ENCODE measurements around the gene TNNI2.

TNNI2 gene

GRCh38 chr11:1815311-1815710, 23.5 kb upstream of the TNNI2 start:
- no peak for TF ChIP-seq NFIC (IDR thresholded peaks at IDR 0.05)
- no peak for TF ChIP-seq CREB1 (IDR thresholded peaks at IDR 0.05; ENCODE audit: low read depth)
- TF ChIP-seq ZBTB7A (IDR thresholded peaks at IDR 0.05; ENCODE audit: low read depth): no peak
- TF ChIP-seq TEAD4 (IDR thresholded peaks at IDR 0.05): no peak
- TF ChIP-seq YY1 (IDR thresholded peaks at IDR 0.05; ENCODE audit: low read depth): no peak
- TF ChIP-seq RAD21 (IDR thresholded peaks at IDR 0.05; ENCODE audit: low read depth): no peak
- TF ChIP-seq CEBPB (IDR thresholded peaks at IDR 0.05): no peak
- TF ChIP-seq TCF12 (IDR thresholded peaks at IDR 0.05; ENCODE audit: low read depth): no peak
- TF ChIP-seq EP300 (IDR thresholded peaks at IDR 0.05; ENCODE audit: borderline replicate concordance): no peak
- TF ChIP-seq, protein P1, sequence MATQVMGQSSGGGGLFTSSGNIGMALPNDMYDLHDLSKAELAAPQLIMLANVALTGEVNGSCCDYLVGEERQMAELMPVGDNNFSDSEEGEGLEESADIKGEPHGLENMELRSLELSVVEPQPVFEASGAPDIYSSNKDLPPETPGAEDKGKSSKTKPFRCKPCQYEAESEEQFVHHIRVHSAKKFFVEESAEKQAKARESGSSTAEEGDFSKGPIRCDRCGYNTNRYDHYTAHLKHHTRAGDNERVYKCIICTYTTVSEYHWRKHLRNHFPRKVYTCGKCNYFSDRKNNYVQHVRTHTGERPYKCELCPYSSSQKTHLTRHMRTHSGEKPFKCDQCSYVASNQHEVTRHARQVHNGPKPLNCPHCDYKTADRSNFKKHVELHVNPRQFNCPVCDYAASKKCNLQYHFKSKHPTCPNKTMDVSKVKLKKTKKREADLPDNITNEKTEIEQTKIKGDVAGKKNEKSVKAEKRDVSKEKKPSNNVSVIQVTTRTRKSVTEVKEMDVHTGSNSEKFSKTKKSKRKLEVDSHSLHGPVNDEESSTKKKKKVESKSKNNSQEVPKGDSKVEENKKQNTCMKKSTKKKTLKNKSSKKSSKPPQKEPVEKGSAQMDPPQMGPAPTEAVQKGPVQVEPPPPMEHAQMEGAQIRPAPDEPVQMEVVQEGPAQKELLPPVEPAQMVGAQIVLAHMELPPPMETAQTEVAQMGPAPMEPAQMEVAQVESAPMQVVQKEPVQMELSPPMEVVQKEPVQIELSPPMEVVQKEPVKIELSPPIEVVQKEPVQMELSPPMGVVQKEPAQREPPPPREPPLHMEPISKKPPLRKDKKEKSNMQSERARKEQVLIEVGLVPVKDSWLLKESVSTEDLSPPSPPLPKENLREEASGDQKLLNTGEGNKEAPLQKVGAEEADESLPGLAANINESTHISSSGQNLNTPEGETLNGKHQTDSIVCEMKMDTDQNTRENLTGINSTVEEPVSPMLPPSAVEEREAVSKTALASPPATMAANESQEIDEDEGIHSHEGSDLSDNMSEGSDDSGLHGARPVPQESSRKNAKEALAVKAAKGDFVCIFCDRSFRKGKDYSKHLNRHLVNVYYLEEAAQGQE (IDR thresholded peaks at IDR 0.05; ENCODE audit: low read depth): no peak
- no peak for TF ChIP-seq USF1 (IDR thresholded peaks at IDR 0.05)
- TF ChIP-seq FOXM1 (IDR thresholded peaks at IDR 0.05; ENCODE audit: borderline replicate concordance, low read depth): no peak
- no peak for TF ChIP-seq TAF1 (IDR thresholded peaks at IDR 0.05; ENCODE audit: low read depth)
- no peak for TF ChIP-seq EGR1 (IDR thresholded peaks at IDR 0.05)
- TF ChIP-seq MAX (IDR thresholded peaks at IDR 0.05): no peak

DNA sequence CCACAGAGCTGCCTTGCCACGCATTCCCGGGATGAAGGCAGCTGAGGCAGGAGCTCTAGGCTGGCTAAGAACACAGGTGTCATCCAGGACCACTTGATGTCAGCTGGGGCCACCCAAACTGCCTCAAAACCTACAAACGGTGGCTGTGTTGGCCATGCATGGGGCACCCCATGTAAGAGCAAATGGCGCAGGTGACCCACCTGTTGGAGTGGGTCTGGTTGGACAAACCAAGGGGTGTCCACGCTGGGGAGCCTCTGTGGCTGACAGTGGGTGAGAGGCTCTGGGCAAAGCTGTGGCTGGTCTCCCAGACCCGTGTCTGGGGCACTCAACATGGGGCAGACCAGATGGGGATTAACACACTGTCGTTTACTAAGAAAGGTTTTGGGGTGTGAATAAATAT, 23.0 kb upstream of the TNNI2 start:
- TF ChIP-seq TCF12 (IDR thresholded peaks at IDR 0.05; ENCODE audit: low read depth): no peak
- no peak for TF ChIP-seq CREB1 (IDR thresholded peaks at IDR 0.05; ENCODE audit: low read depth)
- no peak for TF ChIP-seq EP300 (IDR thresholded peaks at IDR 0.05; ENCODE audit: borderline replicate concordance)
- no peak for TF ChIP-seq FOXM1 (IDR thresholded peaks at IDR 0.05; ENCODE audit: borderline replicate concordance, low read depth)
- no peak for TF ChIP-seq NFIC (IDR thresholded peaks at IDR 0.05)
- TF ChIP-seq MAX (IDR thresholded peaks at IDR 0.05): no peak
- no peak for TF ChIP-seq USF1 (IDR thresholded peaks at IDR 0.05)
- TF ChIP-seq YY1 (IDR thresholded peaks at IDR 0.05; ENCODE audit: low read depth): no peak
- no peak for TF ChIP-seq CEBPB (IDR thresholded peaks at IDR 0.05)
- TF ChIP-seq TEAD4 (IDR thresholded peaks at IDR 0.05): no peak
- TF ChIP-seq, protein P1 (IDR thresholded peaks at IDR 0.05; ENCODE audit: low read depth): no peak
- TF ChIP-seq ZBTB7A (IDR thresholded peaks at IDR 0.05; ENCODE audit: low read depth): no peak
- TF ChIP-seq RAD21 (IDR thresholded peaks at IDR 0.05; ENCODE audit: low read depth): no peak
- TF ChIP-seq EGR1 (IDR thresholded peaks at IDR 0.05): no peak
- no peak for TF ChIP-seq TAF1 (IDR thresholded peaks at IDR 0.05; ENCODE audit: low read depth)

- TF ChIP-seq USF1 (IDR thresholded peaks at IDR 0.05) (no peak), EP300 (IDR thresholded peaks at IDR 0.05; ENCODE audit: borderline replicate concordance) (no peak), TAF1 (IDR thresholded peaks at IDR 0.05; ENCODE audit: low read depth) (no peak), CEBPB (IDR thresholded peaks at IDR 0.05) (no peak), FOXM1 (IDR thresholded peaks at IDR 0.05; ENCODE audit: borderline replicate concordance, low read depth) (no peak), RAD21 (IDR thresholded peaks at IDR 0.05; ENCODE audit: low read depth) (no peak), EGR1 (IDR thresholded peaks at IDR 0.05) (no peak), ZBTB7A (IDR thresholded peaks at IDR 0.05; ENCODE audit: low read depth) (no peak), NFIC (IDR thresholded peaks at IDR 0.05) (no peak), CREB1 (IDR thresholded peaks at IDR 0.05; ENCODE audit: low read depth) (no peak), TCF12 (IDR thresholded peaks at IDR 0.05; ENCODE audit: low read depth) (no peak), TEAD4 (IDR thresholded peaks at IDR 0.05) (no peak), MAX (IDR thresholded peaks at IDR 0.05) (no peak)
- TF ChIP-seq, protein P1 (IDR thresholded peaks at IDR 0.05; ENCODE audit: low read depth): no peak
Observed at GRCh38 chr11:1817000-1817399, 21.8 kb upstream of the TNNI2 start.
